ENCODE data around the gene MSS51. TPM values are rescaled to one million over a fixed set of nuclear protein-coding genes. Genes with fewer than 3 reads are reported as not detected.

Gene MSS51
- 2.9 TPM for total RNA-seq
- long read RNA-seq, partial matches to known transcripts, result 0 of 1 reads
- long read RNA-seq, other reads (novel, unspliced or antisense), result 1 of 1 reads

- DNase-seq, result peak; percentile 37
- intact Hi-C loops (cut with micrococcal nuclease), result no loop called here
These were observed at the start of gene MSS51 for GRCh38 chr10:73433538-73433867. Gene MSS51 (minus strand): TSS chr10:73433561. CDS start chr10:73428284, 5,277 bp downstream.

GRCh38 chr10:73480158-73480557 is 46.8 kb upstream of the MSS51 start:
- intact Hi-C loops (cut with micrococcal nuclease), result no loop called here
- ATAC-seq (no peak), DNase-seq (no peak)

More at GRCh38 chr10:73433538-73433867, at the start of gene MSS51:
- peak; percentile 96 for ATAC-seq

GRCh38 chr10:73478636-73479035 is 45.3 kb upstream of the MSS51 start:
- no peak for ATAC-seq
- intact Hi-C loops (cut with micrococcal nuclease), result no loop called here
- no peak for DNase-seq

- peak; percentile 50 for ATAC-seq
- DNase-seq, result no peak
- intact Hi-C loops (cut with micrococcal nuclease), result no loop called here
These were observed 37.9 kb upstream of the MSS51 start for GRCh38 chr10:73471226-73471625.

- intact Hi-C loops (cut with micrococcal nuclease), result no loop called here
- ATAC-seq (peak; percentile 86), DNase-seq (no peak)
These were observed 36.2 kb upstream of the MSS51 start for GRCh38 chr10:73469579-73469978.

- intact Hi-C loops (cut with micrococcal nuclease), result no loop called here
- DNase-seq, result no peak
- no peak for ATAC-seq
These were observed 33.8 kb upstream of the MSS51 start for GRCh38 chr10:73467206-73467605.

- ATAC-seq, result no peak
- intact Hi-C loops (cut with micrococcal nuclease), result no loop called here
- no peak for DNase-seq
These were observed 32.8 kb upstream of the MSS51 start for GRCh38 chr10:73465978-73466726.

GRCh38 chr10:73460897-73461296 is 27.5 kb upstream of the MSS51 start:
- DNase-seq, result no peak
- ATAC-seq, result no peak
- intact Hi-C loops (cut with micrococcal nuclease), result no loop called here

- intact Hi-C loops (cut with micrococcal nuclease), result no loop called here
- ATAC-seq (no peak), DNase-seq (no peak)
These were observed 26.4 kb upstream of the MSS51 start for GRCh38 chr10:73459683-73460314.

- peak; percentile 28 for ATAC-seq
- intact Hi-C loops (cut with micrococcal nuclease), result no loop called here
- no peak for DNase-seq
These were observed 23.0 kb upstream of the MSS51 start for GRCh38 chr10:73456187-73456890.

GRCh38 chr10:73449113-73449512 is 15.8 kb upstream of the MSS51 start:
- ATAC-seq, result no peak
- intact Hi-C loops (cut with micrococcal nuclease), result no loop called here
- no peak for DNase-seq

GRCh38 chr10:73448384-73448783 is 15.0 kb upstream of the MSS51 start:
- ATAC-seq, result peak; percentile 66
- intact Hi-C loops (cut with micrococcal nuclease), result no loop called here
- DNase-seq, result no peak

GRCh38 chr10:73446926-73447325 is 13.6 kb upstream of the MSS51 start:
- no peak for DNase-seq
- ATAC-seq, result no peak
- intact Hi-C loops (cut with micrococcal nuclease), result no loop called here

GRCh38 chr10:73444457-73444856 is 11.1 kb upstream of the MSS51 start:
- intact Hi-C loops (cut with micrococcal nuclease), result no loop called here
- ATAC-seq, result no peak
- no peak for DNase-seq

GRCh38 chr10:73439605-73440312 is 6.4 kb upstream of the MSS51 start:
- no peak for DNase-seq
- intact Hi-C loops (cut with micrococcal nuclease), result no loop called here
- no peak for ATAC-seq

GRCh38 chr10:73439055-73439454 is 5.7 kb upstream of the MSS51 start:
- ATAC-seq (no peak), DNase-seq (no peak)
- intact Hi-C loops (cut with micrococcal nuclease), result no loop called here

- intact Hi-C loops (cut with micrococcal nuclease), result no loop called here
- no peak for DNase-seq
- peak; percentile 76 for ATAC-seq
These were observed 469 bp downstream of the MSS51 start for GRCh38 chr10:73432646-73433537.

- DNase-seq, result no peak
- intact Hi-C loops (cut with micrococcal nuclease), result no loop called here
- no peak for ATAC-seq
These were observed 7.0 kb downstream of the MSS51 start for GRCh38 chr10:73426318-73426717.

- ATAC-seq (no peak), DNase-seq (no peak)
- intact Hi-C loops (cut with micrococcal nuclease), result no loop called here
These were observed 8.9 kb downstream of the MSS51 start for GRCh38 chr10:73424478-73424877.

Data from left ventricle myocardium superior (tissue), 1 donor.